Transverse colon (tissue), 4 donors: ENCODE results near the gene DLG2. TPM values are rescaled to one million over a fixed set of nuclear protein-coding genes. Genes with fewer than 3 reads are reported as not detected.
"Not testable (repeated sequence)": the region's sequence is repeated elsewhere in the genome, so short reads cannot be mapped to it uniquely, and the experiment has no call there.

ENCODE experiments used
- DNase-seq: peaks from one replicate; pipeline ENCODE4 v3.0.0-alpha.2; 2019
- H3K27ac ChIP-seq, 4 donors: fragments of 200-600 bp; sonication (generic); 2 replicates each; pipeline ENCODE4 v1.5.1; 2016 to 2018; ENCODE audit warnings: inconsistent platforms in 4 of 4
- H3K27me3 ChIP-seq: fragments of 200-600 bp; sonication (generic); 2 replicates; pipeline ENCODE4 v1.5.1; 2017; ENCODE audit warnings: inconsistent platforms
- H3K36me3 ChIP-seq, 4 donors: fragments of 200-600 bp; sonication (generic); 2 replicates each; pipeline ENCODE4 v1.5.1; 2017 to 2019; ENCODE audit warnings: inconsistent platforms in 4 of 4
- H3K4me1 ChIP-seq, 4 donors: fragments of 200-600 bp; sonication (generic); 2 replicates each; pipeline ENCODE4 v1.5.1; 2017 to 2020; ENCODE audit warnings: inconsistent platforms in 4 of 4
- H3K4me3 ChIP-seq, 4 donors: fragments of 200-600 bp; sonication (generic); 1 replicate in 1 of 4; 2 replicates in 3 of 4; pipeline versions ENCODE4 v1.5.1 to v1.6.1; 2017 to 2019; ENCODE audit warnings: inconsistent platforms in 4 of 4
- H3K9me3 ChIP-seq, 2 donors: fragments of 200-600 bp; sonication (generic); 2 replicates each; pipeline ENCODE4 v1.5.1; 2017 to 2019; ENCODE audit warnings: inconsistent platforms in 2 of 2
- CTCF ChIP-seq, 5 experiments: fragments of 200-600 bp in 3 of 5; fragments of 450-650 bp in 2 of 5; sonication (generic) in 3 of 5; IDR thresholded peaks; 1 replicate in 2 of 5; 2 replicates in 3 of 5; pipeline ENCODE4 v1.5.1; 2016 to 2017; ENCODE audit warnings: antibody characterized with exemption in 5 of 5, inconsistent platforms in 3 of 5, mild to moderate bottlenecking in 2 of 5, moderate library complexity in 1 of 5
- EP300 ChIP-seq: sonication (generic); formaldehyde crosslinking; IDR thresholded peaks from one replicate; pipeline ENCODE4 v1.6.1; 2017; ENCODE audit warnings: antibody characterized with exemption, low read depth
- POLR2A ChIP-seq: fragments of 450-650 bp; IDR thresholded peaks from one replicate; pipeline ENCODE4 v1.6.1; 2016; ENCODE audit warnings: antibody characterized with exemption, mild to moderate bottlenecking, moderate library complexity
- POLR2AphosphoS5 ChIP-seq, 3 donors: sonication (generic); formaldehyde crosslinking; IDR thresholded peaks; one replicate each; pipeline ENCODE4 v1.6.1; 2016; ENCODE audit warnings: antibody characterized with exemption in 3 of 3
- WGBS, 2 donors: methylation state at CpG; one replicate each; pipeline ENCODE4 v1.1.5; 2018; ENCODE audit warnings: low coverage in 1 of 2; 5-methylcytosine and 5-hydroxymethylcytosine counted together
- in situ Hi-C, 4 donors: fragments of 200-750 bp; cut with MboI; loops; one replicate each; pipeline versions ENCODE4 v1.15.0 to v1.15.1; 2017; ENCODE audit warnings: low sequenced_read_pairs in 3 of 4, low pct_ligation_motif_present in 1 of 4, low pct_unique_long_range_greater_than_20kb in 1 of 4
- intact Hi-C: fragments of 100-400 bp; cut with DNase I; formaldehyde crosslinking; loops from one replicate; pipeline ENCODE4 v1.15.1; 2023; ENCODE audit warnings: low total_unique reads
- total RNA-seq, 4 donors: library from RNA; depleted of rRNA; stranded (reverse); fragments of >200 nt; gene quantifications; one replicate each; pipeline ENCODE4 v1.1.0, GENCODE V29; 2016

DLG2 gene
- total RNA-seq, 4 donors from 2014 or later, result 1.9 to 28.3 (median 3.7) TPM

GRCh38 chr11:85127349-85127748 is 499.8 kb downstream of the DLG2 start:
- in situ Hi-C loops, result no loop called here
- whole genome bisulfite sequencing, 2 donors, result 58 to 62% methylated on average over 2 of the region's 2 CpGs
- TF ChIP-seq POLR2A (no peak), CTCF (IDR thresholded peaks at IDR 0.05) (no peak), EP300 (no peak), POLR2AphosphoS5 (IDR thresholded peaks at IDR 0.05) (no peak)

GRCh38 chr11:85123752-85124231 is 503.4 kb downstream of the DLG2 start:
- 12 to 17% methylated on average over 1 of the region's 1 CpG for WGBS, 2 donors
- Histone ChIP-seq H3K36me3 (no peaks in the 10 kb centered on the region), H3K9me3 (no peaks in the 10 kb centered on the region), H3K27ac (no peak overlapping the region), H3K27me3 (no peaks in the 10 kb centered on the region), H3K4me1 (peaks cover 0 to 14% (median 7%) of the 10 kb centered on the region in 4 donors), H3K4me3 (no peak overlapping the region)
- intact Hi-C loops (no loop called here), in situ Hi-C loops (no loop called here)
- no peak for DNase-seq
- no peak for TF ChIP-seq EP300
- TF ChIP-seq POLR2A, result no peak
- no peak for TF ChIP-seq POLR2AphosphoS5 (IDR thresholded peaks at IDR 0.05)
- no peak for TF ChIP-seq CTCF (IDR thresholded peaks at IDR 0.05)

More at GRCh38 chr11:85127349-85127748, 499.8 kb downstream of the DLG2 start:
- H3K27ac ChIP-seq, result no peak overlapping the region
- intact Hi-C loops, result no loop called here
- no peak for DNase-seq
- no peaks in the 10 kb centered on the region for H3K9me3 ChIP-seq
- no peaks in the 10 kb centered on the region for H3K36me3 ChIP-seq
- no peak overlapping the region for H3K4me3 ChIP-seq
- H3K27me3 ChIP-seq, result no peaks in the 10 kb centered on the region
- peaks cover 0 to 15% (median 7%) of the 10 kb centered on the region in 4 donors for H3K4me1 ChIP-seq

GRCh38 chr11:85118151-85118550 is 509.0 kb downstream of the DLG2 start:
- no peaks in the 10 kb centered on the region for H3K9me3 ChIP-seq
- peaks cover 0 to under 1% (median under 1%) of the 10 kb centered on the region in 4 donors for H3K4me1 ChIP-seq
- no peak for TF ChIP-seq POLR2A
- WGBS, 2 donors, result 67 to 79% methylated on average over 1 of the region's 1 CpG
- H3K4me3 ChIP-seq, result no peak overlapping the region
- H3K27ac ChIP-seq, result no peak overlapping the region
- intact Hi-C loops, result no loop called here
- no peak for DNase-seq
- H3K27me3 ChIP-seq, result no peaks in the 10 kb centered on the region
- in situ Hi-C loops, result no loop called here
- H3K36me3 ChIP-seq, result no peaks in the 10 kb centered on the region

- Histone ChIP-seq H3K9me3 (no peaks in the 10 kb centered on the region), H3K4me3 (no peak overlapping the region), H3K27ac (no peak overlapping the region), H3K36me3 (no peaks in the 10 kb centered on the region), H3K4me1 (no peaks in the 10 kb centered on the region), H3K27me3 (no peaks in the 10 kb centered on the region)
- no peak for TF ChIP-seq CTCF (IDR thresholded peaks at IDR 0.05)
- no peak for TF ChIP-seq EP300
- no peak for TF ChIP-seq POLR2AphosphoS5 (IDR thresholded peaks at IDR 0.05)
- TF ChIP-seq POLR2A, result no peak
- intact Hi-C loops (no loop called here), in situ Hi-C loops (no loop called here)
- 74 to 90% methylated on average over 2 of the region's 2 CpGs for WGBS, 2 donors
- DNase-seq, result no peak
Observed at GRCh38 chr11:85115798-85116197, 511.3 kb downstream of the DLG2 start.

- no peaks in the 10 kb centered on the region for H3K27me3 ChIP-seq
- no peaks in the 10 kb centered on the region for H3K9me3 ChIP-seq
- H3K27ac ChIP-seq, result no peak overlapping the region
- in situ Hi-C loops (no loop called here), intact Hi-C loops (no loop called here)
- no peak for DNase-seq
- WGBS, 2 donors, result 90 to 96% methylated on average over 2 of the region's 2 CpGs
- no peak overlapping the region for H3K4me3 ChIP-seq
- H3K36me3 ChIP-seq, result no peaks in the 10 kb centered on the region
- TF ChIP-seq POLR2AphosphoS5 (IDR thresholded peaks at IDR 0.05) (no peak), EP300 (no peak), CTCF (IDR thresholded peaks at IDR 0.05) (no peak), POLR2A (no peak)
- H3K4me1 ChIP-seq, result no peaks in the 10 kb centered on the region
Observed at GRCh38 chr11:85114786-85115185, 512.4 kb downstream of the DLG2 start.

GRCh38 chr11:85110246-85110645 is 516.9 kb downstream of the DLG2 start:
- H3K27me3 ChIP-seq, intact Hi-C loops, H3K4me3 ChIP-seq, DNase-seq, H3K36me3 ChIP-seq, H3K4me1 ChIP-seq, H3K27ac ChIP-seq, H3K9me3 ChIP-seq, in situ Hi-C loops: not testable (repeated sequence)
- WGBS, 2 donors, result 56 to 79% methylated on average over 1 of the region's 1 CpG
